Measurements from ENCODE around the gene SH2D1A.

SH2D1A gene

DNA sequence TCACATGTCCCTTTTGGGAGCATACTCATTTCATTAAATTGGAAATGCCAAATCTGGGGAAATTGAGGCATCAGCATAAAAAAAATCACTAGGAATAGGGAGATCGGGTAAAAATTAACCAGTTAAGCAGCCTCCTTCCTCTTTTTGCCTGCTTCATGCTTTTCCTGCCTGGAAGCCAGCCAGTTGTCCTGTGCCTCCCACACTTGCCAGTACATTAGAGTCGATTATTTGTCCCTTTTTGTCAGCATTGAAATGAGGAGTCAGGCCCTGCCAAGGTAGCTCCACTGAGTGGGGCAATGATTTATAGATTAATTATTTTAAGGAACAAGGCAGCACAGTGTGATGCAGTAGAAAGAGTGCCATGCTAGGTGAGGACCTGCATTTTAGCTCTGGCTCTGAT lies 55.3 kb downstream of the SH2D1A start:
- no peak for ATAC-seq

DNA sequence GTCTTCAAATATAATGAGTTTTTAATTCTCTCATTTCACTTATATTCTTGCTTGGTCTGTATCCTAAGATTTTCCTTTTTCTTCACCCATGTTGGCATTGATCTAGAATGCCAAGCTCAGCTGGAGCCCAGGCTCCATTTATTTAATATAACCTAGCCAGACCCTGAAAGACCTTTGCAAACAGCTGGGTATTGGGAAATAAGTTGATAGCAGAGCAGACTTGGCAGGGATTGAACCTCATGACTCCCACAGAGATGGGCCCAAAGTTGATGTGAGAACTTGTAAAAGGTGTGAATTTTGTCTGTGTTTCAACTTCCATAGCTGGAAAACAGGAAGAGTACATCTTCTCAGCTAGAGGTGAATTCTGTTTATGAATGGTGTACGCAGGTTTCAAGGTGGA lies 59.5 kb downstream of the SH2D1A start:
- no peak for TF ChIP-seq TCF4 (CRISPR knock-in tag; IDR thresholded peaks at IDR 0.05; ENCODE audit: borderline replicate concordance)
- TF ChIP-seq, protein P1, sequence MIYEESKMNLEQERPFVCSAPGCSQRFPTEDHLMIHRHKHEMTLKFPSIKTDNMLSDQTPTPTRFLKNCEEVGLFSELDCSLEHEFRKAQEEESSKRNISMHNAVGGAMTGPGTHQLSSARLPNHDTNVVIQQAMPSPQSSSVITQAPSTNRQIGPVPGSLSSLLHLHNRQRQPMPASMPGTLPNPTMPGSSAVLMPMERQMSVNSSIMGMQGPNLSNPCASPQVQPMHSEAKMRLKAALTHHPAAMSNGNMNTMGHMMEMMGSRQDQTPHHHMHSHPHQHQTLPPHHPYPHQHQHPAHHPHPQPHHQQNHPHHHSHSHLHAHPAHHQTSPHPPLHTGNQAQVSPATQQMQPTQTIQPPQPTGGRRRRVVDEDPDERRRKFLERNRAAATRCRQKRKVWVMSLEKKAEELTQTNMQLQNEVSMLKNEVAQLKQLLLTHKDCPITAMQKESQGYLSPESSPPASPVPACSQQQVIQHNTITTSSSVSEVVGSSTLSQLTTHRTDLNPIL (CRISPR knock-in tag; IDR thresholded peaks at IDR 0.05; ENCODE audit: low read depth): no peak
- no peak for TF ChIP-seq TOX (CRISPR knock-in tag; IDR thresholded peaks at IDR 0.05; ENCODE audit: borderline replicate concordance)
- TF ChIP-seq, protein P2, sequence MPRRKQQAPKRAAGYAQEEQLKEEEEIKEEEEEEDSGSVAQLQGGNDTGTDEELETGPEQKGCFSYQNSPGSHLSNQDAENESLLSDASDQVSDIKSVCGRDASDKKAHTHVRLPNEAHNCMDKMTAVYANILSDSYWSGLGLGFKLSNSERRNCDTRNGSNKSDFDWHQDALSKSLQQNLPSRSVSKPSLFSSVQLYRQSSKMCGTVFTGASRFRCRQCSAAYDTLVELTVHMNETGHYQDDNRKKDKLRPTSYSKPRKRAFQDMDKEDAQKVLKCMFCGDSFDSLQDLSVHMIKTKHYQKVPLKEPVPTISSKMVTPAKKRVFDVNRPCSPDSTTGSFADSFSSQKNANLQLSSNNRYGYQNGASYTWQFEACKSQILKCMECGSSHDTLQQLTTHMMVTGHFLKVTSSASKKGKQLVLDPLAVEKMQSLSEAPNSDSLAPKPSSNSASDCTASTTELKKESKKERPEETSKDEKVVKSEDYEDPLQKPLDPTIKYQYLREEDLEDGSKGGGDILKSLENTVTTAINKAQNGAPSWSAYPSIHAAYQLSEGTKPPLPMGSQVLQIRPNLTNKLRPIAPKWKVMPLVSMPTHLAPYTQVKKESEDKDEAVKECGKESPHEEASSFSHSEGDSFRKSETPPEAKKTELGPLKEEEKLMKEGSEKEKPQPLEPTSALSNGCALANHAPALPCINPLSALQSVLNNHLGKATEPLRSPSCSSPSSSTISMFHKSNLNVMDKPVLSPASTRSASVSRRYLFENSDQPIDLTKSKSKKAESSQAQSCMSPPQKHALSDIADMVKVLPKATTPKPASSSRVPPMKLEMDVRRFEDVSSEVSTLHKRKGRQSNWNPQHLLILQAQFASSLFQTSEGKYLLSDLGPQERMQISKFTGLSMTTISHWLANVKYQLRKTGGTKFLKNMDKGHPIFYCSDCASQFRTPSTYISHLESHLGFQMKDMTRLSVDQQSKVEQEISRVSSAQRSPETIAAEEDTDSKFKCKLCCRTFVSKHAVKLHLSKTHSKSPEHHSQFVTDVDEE (CRISPR knock-in tag; IDR thresholded peaks at IDR 0.05): no peak
- no peak for TF ChIP-seq ZNF70 (CRISPR knock-in tag; IDR thresholded peaks at IDR 0.05)
- TF ChIP-seq ISL1 (CRISPR knock-in tag; IDR thresholded peaks at IDR 0.05): no peak
- TF ChIP-seq ARNTL (CRISPR knock-in tag; IDR thresholded peaks at IDR 0.05; ENCODE audit: borderline replicate concordance, low read depth): no peak
- TF ChIP-seq, protein P3, sequence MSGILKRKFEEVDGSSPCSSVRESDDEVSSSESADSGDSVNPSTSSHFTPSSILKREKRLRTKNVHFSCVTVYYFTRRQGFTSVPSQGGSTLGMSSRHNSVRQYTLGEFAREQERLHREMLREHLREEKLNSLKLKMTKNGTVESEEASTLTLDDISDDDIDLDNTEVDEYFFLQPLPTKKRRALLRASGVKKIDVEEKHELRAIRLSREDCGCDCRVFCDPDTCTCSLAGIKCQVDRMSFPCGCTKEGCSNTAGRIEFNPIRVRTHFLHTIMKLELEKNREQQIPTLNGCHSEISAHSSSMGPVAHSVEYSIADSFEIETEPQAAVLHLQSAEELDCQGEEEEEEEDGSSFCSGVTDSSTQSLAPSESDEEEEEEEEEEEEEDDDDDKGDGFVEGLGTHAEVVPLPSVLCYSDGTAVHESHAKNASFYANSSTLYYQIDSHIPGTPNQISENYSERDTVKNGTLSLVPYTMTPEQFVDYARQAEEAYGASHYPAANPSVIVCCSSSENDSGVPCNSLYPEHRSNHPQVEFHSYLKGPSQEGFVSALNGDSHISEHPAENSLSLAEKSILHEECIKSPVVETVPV (CRISPR knock-in tag; IDR thresholded peaks at IDR 0.05): no peak
- TF ChIP-seq ZFP3 (CRISPR knock-in tag; IDR thresholded peaks at IDR 0.05): no peak
- no peak for TF ChIP-seq BACH2 (CRISPR knock-in tag; IDR thresholded peaks at IDR 0.05; ENCODE audit: borderline replicate concordance)
- ATAC-seq: no peak

More for the DNA sequence above, 55.3 kb downstream of the SH2D1A start:
- no peak for TF ChIP-seq RARB (CRISPR knock-in tag; IDR thresholded peaks at IDR 0.05)
- TF ChIP-seq, protein P4, sequence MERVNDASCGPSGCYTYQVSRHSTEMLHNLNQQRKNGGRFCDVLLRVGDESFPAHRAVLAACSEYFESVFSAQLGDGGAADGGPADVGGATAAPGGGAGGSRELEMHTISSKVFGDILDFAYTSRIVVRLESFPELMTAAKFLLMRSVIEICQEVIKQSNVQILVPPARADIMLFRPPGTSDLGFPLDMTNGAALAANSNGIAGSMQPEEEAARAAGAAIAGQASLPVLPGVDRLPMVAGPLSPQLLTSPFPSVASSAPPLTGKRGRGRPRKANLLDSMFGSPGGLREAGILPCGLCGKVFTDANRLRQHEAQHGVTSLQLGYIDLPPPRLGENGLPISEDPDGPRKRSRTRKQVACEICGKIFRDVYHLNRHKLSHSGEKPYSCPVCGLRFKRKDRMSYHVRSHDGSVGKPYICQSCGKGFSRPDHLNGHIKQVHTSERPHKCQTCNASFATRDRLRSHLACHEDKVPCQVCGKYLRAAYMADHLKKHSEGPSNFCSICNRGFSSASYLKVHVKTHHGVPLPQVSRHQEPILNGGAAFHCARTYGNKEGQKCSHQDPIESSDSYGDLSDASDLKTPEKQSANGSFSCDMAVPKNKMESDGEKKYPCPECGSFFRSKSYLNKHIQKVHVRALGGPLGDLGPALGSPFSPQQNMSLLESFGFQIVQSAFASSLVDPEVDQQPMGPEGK (CRISPR knock-in tag; IDR thresholded peaks at IDR 0.05; ENCODE audit: borderline replicate concordance): no peak
- no peak for TF ChIP-seq ESRRG (CRISPR knock-in tag; IDR thresholded peaks at IDR 0.05)
- TF ChIP-seq ARNTL (CRISPR knock-in tag; IDR thresholded peaks at IDR 0.05; ENCODE audit: borderline replicate concordance, low read depth): no peak

DNA sequence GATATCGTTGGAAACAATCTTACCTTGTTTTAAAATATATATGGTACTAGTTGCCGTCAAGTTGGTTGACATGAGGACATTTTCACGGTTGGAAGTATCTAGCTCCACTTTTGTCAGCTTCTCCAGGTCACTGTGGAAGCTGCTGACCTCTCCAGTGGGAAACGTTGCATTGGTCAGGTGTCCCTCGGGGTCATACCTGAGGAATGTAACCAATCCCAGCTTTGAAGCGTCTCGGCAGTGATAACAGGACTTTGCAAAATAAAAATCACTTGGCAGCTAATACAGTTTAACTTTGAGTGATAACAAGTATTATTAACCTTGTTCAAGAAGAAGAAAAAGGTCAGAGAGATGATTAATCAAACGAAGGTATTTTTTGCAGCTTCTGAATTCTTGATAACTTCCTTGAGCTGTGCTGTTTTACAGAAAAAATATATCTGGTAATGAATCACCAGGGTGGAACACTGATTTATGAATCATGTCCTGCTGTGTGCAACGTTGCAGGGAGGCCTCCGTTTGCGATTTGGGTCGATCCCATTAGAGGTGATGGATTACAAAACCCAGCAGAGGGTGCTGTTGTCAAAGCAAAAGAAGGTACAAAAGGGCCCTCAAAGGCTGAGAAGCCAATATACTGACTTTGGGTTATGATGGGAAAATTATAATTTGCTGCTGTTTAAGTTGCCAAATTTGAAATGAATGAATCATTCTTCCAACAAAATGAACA lies 60.1 kb downstream of the SH2D1A start:
- ATAC-seq: peak; percentile 94
- TF ChIP-seq, protein P1 (CRISPR knock-in tag; IDR thresholded peaks at IDR 0.05; ENCODE audit: low read depth): no peak
- TF ChIP-seq TCF4 (CRISPR knock-in tag; IDR thresholded peaks at IDR 0.05; ENCODE audit: borderline replicate concordance) (no peak), GLIS3 (CRISPR knock-in tag; IDR thresholded peaks at IDR 0.05) (no peak), PPARA (CRISPR knock-in tag; IDR thresholded peaks at IDR 0.05; ENCODE audit: borderline replicate concordance) (no peak), CSDC2 (CRISPR knock-in tag; IDR thresholded peaks at IDR 0.05) (no peak), ARNTL (CRISPR knock-in tag; IDR thresholded peaks at IDR 0.05; ENCODE audit: borderline replicate concordance, low read depth) (no peak), ZC3H10 (CRISPR knock-in tag; IDR thresholded peaks at IDR 0.05) (no peak)
- TF ChIP-seq, protein P4 (CRISPR knock-in tag; IDR thresholded peaks at IDR 0.05; ENCODE audit: borderline replicate concordance): no peak
- TF ChIP-seq, protein P3 (CRISPR knock-in tag; IDR thresholded peaks at IDR 0.05): no peak
